ENCODE results near the gene BICD2.

DNA sequence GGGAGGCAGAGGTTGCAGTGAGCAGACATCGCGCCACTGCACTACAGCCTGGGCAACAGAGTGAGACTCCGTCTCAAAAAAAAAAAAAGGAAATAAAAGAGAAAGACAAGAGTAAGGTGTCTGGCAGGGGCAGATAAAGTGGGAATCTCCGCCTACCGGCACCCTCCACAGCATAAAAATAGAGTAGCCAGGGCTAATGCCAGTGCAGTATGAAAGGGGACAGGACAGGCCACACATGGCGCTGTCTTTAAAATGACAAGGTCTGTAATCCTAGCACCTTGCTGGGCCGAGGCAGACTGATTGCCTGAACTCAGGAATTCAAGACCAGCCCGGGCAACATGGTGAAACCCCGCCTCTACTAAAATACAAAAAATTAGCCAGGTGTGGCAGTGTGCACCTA is 7.8 kb downstream of the BICD2 start:
- no peak for TF ChIP-seq EZH2phosphoT487 (IDR thresholded peaks at IDR 0.05; ENCODE audit: low read length)
- TF ChIP-seq, protein P1, sequence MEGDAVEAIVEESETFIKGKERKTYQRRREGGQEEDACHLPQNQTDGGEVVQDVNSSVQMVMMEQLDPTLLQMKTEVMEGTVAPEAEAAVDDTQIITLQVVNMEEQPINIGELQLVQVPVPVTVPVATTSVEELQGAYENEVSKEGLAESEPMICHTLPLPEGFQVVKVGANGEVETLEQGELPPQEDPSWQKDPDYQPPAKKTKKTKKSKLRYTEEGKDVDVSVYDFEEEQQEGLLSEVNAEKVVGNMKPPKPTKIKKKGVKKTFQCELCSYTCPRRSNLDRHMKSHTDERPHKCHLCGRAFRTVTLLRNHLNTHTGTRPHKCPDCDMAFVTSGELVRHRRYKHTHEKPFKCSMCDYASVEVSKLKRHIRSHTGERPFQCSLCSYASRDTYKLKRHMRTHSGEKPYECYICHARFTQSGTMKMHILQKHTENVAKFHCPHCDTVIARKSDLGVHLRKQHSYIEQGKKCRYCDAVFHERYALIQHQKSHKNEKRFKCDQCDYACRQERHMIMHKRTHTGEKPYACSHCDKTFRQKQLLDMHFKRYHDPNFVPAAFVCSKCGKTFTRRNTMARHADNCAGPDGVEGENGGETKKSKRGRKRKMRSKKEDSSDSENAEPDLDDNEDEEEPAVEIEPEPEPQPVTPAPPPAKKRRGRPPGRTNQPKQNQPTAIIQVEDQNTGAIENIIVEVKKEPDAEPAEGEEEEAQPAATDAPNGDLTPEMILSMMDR (IDR thresholded peaks at IDR 0.05; ENCODE audit: low read length), result no peak

Measured in MM.1S (cell line).